WTC11 (cell line): ENCODE results near the gene HNRNPAB. TPM values are rescaled to one million over a fixed set of nuclear protein-coding genes. Genes with fewer than 3 reads are reported as not detected.

Source experiments
- ARID4B ChIP-seq: sonication (generic); formaldehyde crosslinking; IDR thresholded peaks from 2 replicates; pipeline ENCODE4 v1.8.0; 2023; ENCODE audit warnings: missing genetic modification reagents, mild to moderate bottlenecking, borderline replicate concordance
- CREM ChIP-seq: sonication (generic); formaldehyde crosslinking; IDR thresholded peaks from 2 replicates; pipeline ENCODE4 v1.8.1; 2022; ENCODE audit warnings: mild to moderate bottlenecking, missing genetic modification reagents, moderate library complexity
- ESRRA ChIP-seq: sonication (generic); formaldehyde crosslinking; IDR thresholded peaks from 2 replicates; pipeline ENCODE4 v1.8.1; 2022; ENCODE audit warnings: mild to moderate bottlenecking, missing genetic modification reagents, borderline replicate concordance
- GTF2I ChIP-seq: fragments of 250-450 bp; sonication (Bioruptor Pico); conservative IDR thresholded peaks from 2 replicates; pipeline ENCODE4 v1.4.0; 2021; ENCODE audit warnings: mild to moderate bottlenecking
- IRF1 ChIP-seq: sonication (generic); formaldehyde crosslinking; IDR thresholded peaks from 2 replicates; pipeline ENCODE4 v1.8.0; 2023; ENCODE audit warnings: missing genetic modification reagents
- JUN ChIP-seq: sonication (generic); formaldehyde crosslinking; IDR thresholded peaks from 2 replicates; pipeline ENCODE4 v1.8.0; 2023; ENCODE audit warnings: mild to moderate bottlenecking, missing genetic modification reagents
- MLX ChIP-seq: sonication (generic); formaldehyde crosslinking; IDR thresholded peaks from 2 replicates; pipeline ENCODE4 v1.8.1; 2023; ENCODE audit warnings: mild to moderate bottlenecking, missing genetic modification reagents, moderate library complexity
- OVOL2 ChIP-seq: fragments of 250-450 bp; sonication (Bioruptor Pico); IDR thresholded peaks from 2 replicates; pipeline ENCODE4 v1.9.0; 2021; ENCODE audit warnings: mild to moderate bottlenecking, borderline replicate concordance
- PRDM15 ChIP-seq: sonication (generic); formaldehyde crosslinking; IDR thresholded peaks from 2 replicates; pipeline ENCODE4 v1.8.0; 2022; ENCODE audit warnings: missing genetic modification reagents
- SOX15 ChIP-seq: fragments of 250-450 bp; sonication (Bioruptor Pico); IDR thresholded peaks from 2 replicates; pipeline ENCODE4 v1.9.0; 2021; ENCODE audit warnings: mild to moderate bottlenecking
- TEAD1 ChIP-seq: sonication (generic); formaldehyde crosslinking; IDR thresholded peaks from 2 replicates; pipeline ENCODE4 v1.8.0; 2022; ENCODE audit warnings: mild to moderate bottlenecking, missing genetic modification reagents
- ZBTB43 ChIP-seq: sonication (generic); formaldehyde crosslinking; IDR thresholded peaks from 2 replicates; pipeline ENCODE4 v1.8.1; 2023; ENCODE audit warnings: mild to moderate bottlenecking, missing genetic modification reagents
- ZNF532 ChIP-seq: fragments of 250-450 bp; sonication (Bioruptor Pico); IDR thresholded peaks from 2 replicates; pipeline ENCODE4 v1.9.0; 2021; ENCODE audit warnings: mild to moderate bottlenecking, borderline replicate concordance
- total RNA-seq: library from RNA; stranded (reverse); gene quantifications from 3 replicates; pipeline ENCODE4 v1.2.3, GENCODE V29; 2021

Gene HNRNPAB
- total RNA-seq, 1 experiment from 2014 or later: 457 TPM

GRCh38 chr5:178232920-178233429 is 28.6 kb downstream of the HNRNPAB start (continued):
- TF ChIP-seq ARID4B (CRISPR knock-in tag): 0 out of 2 replicates have a peak, but pooled peaks have one; percentile 23
- TF ChIP-seq MLX (CRISPR knock-in tag): no peak
- TF ChIP-seq SOX15 (CRISPR knock-in tag): no peak
- TF ChIP-seq CREM (CRISPR knock-in tag): no peak
- TF ChIP-seq OVOL2 (CRISPR knock-in tag): no peak
- no peak for TF ChIP-seq JUN (CRISPR knock-in tag)
- no peak for TF ChIP-seq PRDM15 (CRISPR knock-in tag)
- no peak for TF ChIP-seq IRF1 (CRISPR knock-in tag)
- TF ChIP-seq ESRRA: 0 out of 2 replicates have a peak, but pooled peaks have one; percentile 9
- no peak for TF ChIP-seq ZBTB43
- no peak for TF ChIP-seq GTF2I (CRISPR knock-in tag)
- no peak for TF ChIP-seq TEAD1 (CRISPR knock-in tag)
- no peak for TF ChIP-seq ZNF532 (CRISPR knock-in tag)
